ENCODE measurements around the gene LANCL3.
"Not testable (repeated sequence)": the region's sequence is repeated elsewhere in the genome, so short reads cannot be mapped to it uniquely, and the experiment has no call there.

The LANCL3 gene

DNA sequence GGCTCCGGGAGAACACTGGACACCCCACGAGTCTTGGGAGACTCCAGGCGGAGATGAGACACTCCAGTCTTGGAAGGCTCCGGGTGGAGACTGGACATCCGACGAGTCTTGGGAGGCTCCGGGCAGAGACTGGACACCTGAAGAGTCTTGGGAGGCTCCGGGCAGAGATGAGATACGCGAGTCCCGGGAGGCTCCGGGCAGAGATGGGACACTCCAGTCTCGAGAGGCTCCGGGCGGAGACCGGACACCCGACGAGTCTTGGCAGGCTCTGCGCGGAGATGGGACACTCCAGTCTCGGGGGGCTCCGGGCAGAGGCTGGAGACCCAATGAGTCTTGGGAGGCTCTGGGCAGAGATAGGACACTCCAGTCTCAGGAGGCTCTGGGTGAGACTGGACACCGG is 28.1 kb upstream of the LANCL3 start:
- no peaks in the 10 kb centered on the region for H3K36me3 ChIP-seq (ENCODE audit: control insufficient read depth in 2 of 2, insufficient read depth in 1 of 2, low read length in 2 of 2)
- CTCF ChIA-PET = no interaction called here
- no peaks in the 10 kb centered on the region for H3K4me1 ChIP-seq (ENCODE audit: control insufficient read depth, insufficient read depth, low read length)
- H3K27ac ChIP-seq (ENCODE audit: extremely low read depth, low read depth, low read length) = no peak overlapping the region
- no peak for TF ChIP-seq MYNN (tag by site-specific recombination; IDR thresholded peaks at IDR 0.05; ENCODE audit: borderline replicate concordance)
- TF ChIP-seq WT1 (tag by site-specific recombination; IDR thresholded peaks at IDR 0.05) = no peak
- TF ChIP-seq ZNF426 (tag by site-specific recombination; IDR thresholded peaks at IDR 0.05) = no peak
- TF ChIP-seq ZNF155 (tag by site-specific recombination; IDR thresholded peaks at IDR 0.05) = no peak
- no peak for TF ChIP-seq KLF1 (tag by site-specific recombination; IDR thresholded peaks at IDR 0.05)
- no peak for TF ChIP-seq ZNF830 (tag by site-specific recombination; IDR thresholded peaks at IDR 0.05; ENCODE audit: low read depth)
- TF ChIP-seq ZBTB7A (tag by site-specific recombination; IDR thresholded peaks at IDR 0.05; ENCODE audit: low read depth) = no peak
- no peak for TF ChIP-seq ZNF202 (tag by site-specific recombination; IDR thresholded peaks at IDR 0.05; ENCODE audit: borderline replicate concordance)
- no peak for TF ChIP-seq SALL2 (tag by site-specific recombination; IDR thresholded peaks at IDR 0.05; ENCODE audit: borderline replicate concordance)
- no peak for TF ChIP-seq TCF7L2 (IDR thresholded peaks at IDR 0.05; ENCODE audit: borderline replicate concordance, low read depth, low read length)
- no peak for TF ChIP-seq ZNF10 (tag by site-specific recombination; IDR thresholded peaks at IDR 0.05)
- POLR2A ChIA-PET = no interaction called here
- no peaks in the 10 kb centered on the region for H3K9me3 ChIP-seq (ENCODE audit: control insufficient read depth, insufficient read depth, low read depth, low read length)
- no peak overlapping the region for H3K4me3 ChIP-seq (ENCODE audit: low read depth, low read length)

DNA sequence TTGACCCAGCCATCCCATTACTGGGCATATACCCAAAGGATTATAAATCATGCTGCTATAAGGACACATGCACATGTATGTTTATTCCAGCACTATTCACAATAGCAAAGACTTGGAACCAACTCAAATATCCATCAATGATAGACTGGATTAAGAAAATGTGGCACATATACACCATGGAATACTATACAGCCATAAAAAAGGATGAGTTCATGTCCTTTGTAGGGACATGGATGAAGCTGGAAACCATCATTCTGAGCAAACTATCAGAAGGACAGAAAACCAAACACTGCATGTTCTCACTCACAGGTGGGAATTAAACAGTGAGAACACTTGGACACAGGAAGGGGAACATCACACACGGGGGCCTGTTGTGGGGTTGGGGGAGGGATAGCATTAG is 26.9 kb upstream of the LANCL3 start:
- H3K27ac ChIP-seq (ENCODE audit: extremely low read depth, low read depth, low read length); POLR2A ChIA-PET; CTCF ChIA-PET; H3K4me3 ChIP-seq (ENCODE audit: low read depth, low read length); H3K4me1 ChIP-seq (ENCODE audit: control insufficient read depth, insufficient read depth, low read length); H3K36me3 ChIP-seq (ENCODE audit: control insufficient read depth in 2 of 2, insufficient read depth in 1 of 2, low read length in 2 of 2); H3K9me3 ChIP-seq (ENCODE audit: control insufficient read depth, insufficient read depth, low read depth, low read length): not testable (repeated sequence)
- TF ChIP-seq ZNF146 (tag by site-specific recombination; IDR thresholded peaks at IDR 0.05) = peak; percentile 94

DNA sequence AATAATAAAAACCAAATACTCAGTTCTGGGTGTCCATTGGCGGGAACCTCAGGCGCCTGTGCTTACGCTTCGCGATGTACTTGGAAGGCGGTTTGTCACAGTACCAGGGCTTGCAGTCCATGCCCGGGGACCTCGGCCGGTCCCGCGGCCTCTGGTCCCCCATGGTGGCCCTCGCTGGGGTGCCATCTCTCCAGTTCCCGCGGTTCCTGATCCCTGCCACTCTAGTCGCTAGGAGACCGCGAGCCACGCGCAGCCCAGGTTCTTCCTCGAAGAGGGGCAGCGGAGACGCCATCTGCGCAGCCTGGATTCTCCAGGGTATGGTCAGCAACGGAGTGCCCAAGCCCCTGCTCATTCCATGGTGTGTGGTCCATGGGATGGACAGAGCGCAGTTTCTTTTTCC is 26.4 kb upstream of the LANCL3 start:
- Histone ChIP-seq H3K4me3 (ENCODE audit: low read depth, low read length) (no peak overlapping the region), H3K4me1 (ENCODE audit: control insufficient read depth, insufficient read depth, low read length) (no peaks in the 10 kb centered on the region), H3K27ac (ENCODE audit: extremely low read depth, low read depth, low read length) (no peak overlapping the region), H3K36me3 (ENCODE audit: control insufficient read depth in 2 of 2, insufficient read depth in 1 of 2, low read length in 2 of 2) (no peaks in the 10 kb centered on the region), H3K9me3 (ENCODE audit: control insufficient read depth, insufficient read depth, low read depth, low read length) (no peaks in the 10 kb centered on the region)
- no peak for TF ChIP-seq KLF10 (tag by site-specific recombination; IDR thresholded peaks at IDR 0.05)
- TF ChIP-seq, protein P1, sequence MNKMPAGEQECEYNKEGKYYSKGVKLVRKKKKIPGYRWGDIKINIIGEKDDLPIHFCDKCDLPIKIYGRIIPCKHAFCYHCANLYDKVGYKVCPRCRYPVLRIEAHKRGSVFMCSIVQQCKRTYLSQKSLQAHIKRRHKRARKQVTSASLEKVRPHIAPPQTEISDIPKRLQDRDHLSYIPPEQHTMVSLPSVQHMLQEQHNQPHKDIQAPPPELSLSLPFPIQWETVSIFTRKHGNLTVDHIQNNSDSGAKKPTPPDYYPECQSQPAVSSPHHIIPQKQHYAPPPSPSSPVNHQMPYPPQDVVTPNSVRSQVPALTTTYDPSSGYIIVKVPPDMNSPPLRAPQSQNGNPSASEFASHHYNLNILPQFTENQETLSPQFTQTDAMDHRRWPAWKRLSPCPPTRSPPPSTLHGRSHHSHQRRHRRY (tag by site-specific recombination; IDR thresholded peaks at IDR 0.05) = no peak
- TF ChIP-seq SCRT1 (tag by site-specific recombination; IDR thresholded peaks at IDR 0.05; ENCODE audit: borderline replicate concordance) = no peak
- TF ChIP-seq GLIS2 (tag by site-specific recombination; IDR thresholded peaks at IDR 0.05) = no peak
- TF ChIP-seq ZNF23 (tag by site-specific recombination; IDR thresholded peaks at IDR 0.05; ENCODE audit: borderline replicate concordance) = no peak
- TF ChIP-seq ZNF274 (IDR thresholded peaks at IDR 0.05; ENCODE audit: low read length) = no peak
- TF ChIP-seq ZNF274 (tag by site-specific recombination; IDR thresholded peaks at IDR 0.05; ENCODE audit: borderline replicate concordance) = no peak
- TF ChIP-seq REPIN1 (tag by site-specific recombination; IDR thresholded peaks at IDR 0.05; ENCODE audit: low read depth) = no peak
- no peak for TF ChIP-seq ZNF558 (tag by site-specific recombination; IDR thresholded peaks at IDR 0.05)
- TF ChIP-seq ZNF585B (tag by site-specific recombination; IDR thresholded peaks at IDR 0.05) = no peak
- no peak for TF ChIP-seq ZEB2 (tag by site-specific recombination; IDR thresholded peaks at IDR 0.05)
- TF ChIP-seq MZF1 (tag by site-specific recombination; IDR thresholded peaks at IDR 0.05; ENCODE audit: borderline replicate concordance) = no peak
- POLR2A ChIA-PET = no interaction called here
- CTCF ChIA-PET = no interaction called here

DNA sequence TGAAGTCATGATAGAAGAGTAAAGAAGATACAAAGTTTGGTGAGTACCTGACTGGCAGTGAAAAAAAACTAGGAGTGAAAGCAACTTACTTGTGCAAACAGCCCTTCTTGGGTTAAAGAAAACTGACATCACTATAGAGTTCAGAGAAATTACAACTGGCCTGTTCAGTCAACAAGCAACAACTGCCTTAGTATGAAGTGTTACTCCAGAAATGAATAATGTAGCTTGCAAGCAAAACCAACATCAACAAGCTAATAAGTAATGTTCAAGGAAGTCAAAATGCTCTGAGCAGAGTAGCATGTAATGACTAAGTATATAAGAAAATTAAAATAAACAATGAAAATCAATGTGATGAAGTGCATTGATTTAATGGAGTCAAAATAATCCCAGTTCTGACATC is 21.8 kb upstream of the LANCL3 start:
- H3K36me3 ChIP-seq (ENCODE audit: control insufficient read depth in 2 of 2, insufficient read depth in 1 of 2, low read length in 2 of 2); CTCF ChIA-PET; POLR2A ChIA-PET; H3K27ac ChIP-seq (ENCODE audit: extremely low read depth, low read depth, low read length); H3K4me1 ChIP-seq (ENCODE audit: control insufficient read depth, insufficient read depth, low read length); H3K9me3 ChIP-seq (ENCODE audit: control insufficient read depth, insufficient read depth, low read depth, low read length); H3K4me3 ChIP-seq (ENCODE audit: low read depth, low read length): not testable (repeated sequence)

Measured in HEK293 (cell line).